Right atrium auricular region (tissue), 2 donors: ENCODE data around the gene TRPM3. TPM values are rescaled to one million over a fixed set of nuclear protein-coding genes. Genes with fewer than 3 reads are reported as not detected.

Experiments used
- DNase-seq: peaks from one replicate; pipeline ENCODE4 v3.0.0-alpha.2; 2019; ENCODE audit warnings: low spot score
- H3K27ac ChIP-seq, 2 donors: fragments of 200-600 bp; sonication (generic); 1 replicate in 1 of 2; 2 replicates in 1 of 2; pipeline ENCODE4 v1.5.1; 2016 to 2019
- H3K27me3 ChIP-seq, 2 donors: fragments of 200-600 bp; sonication (generic); one replicate each; pipeline versions ENCODE4 v1.5.1 to v1.6.0; 2017 to 2019
- H3K36me3 ChIP-seq: fragments of 200-600 bp; sonication (generic); one replicate; pipeline ENCODE4 v1.5.1; 2016
- H3K4me1 ChIP-seq, 2 donors: fragments of 200-600 bp; sonication (generic); one replicate each; pipeline versions ENCODE4 v1.5.1 to v1.6.0; 2017 to 2019
- H3K4me3 ChIP-seq, 2 donors: fragments of 200-600 bp; sonication (generic); 1 replicate in 1 of 2; 2 replicates in 1 of 2; pipeline ENCODE4 v1.5.1; 2017 to 2019; ENCODE audit warnings: mild to moderate bottlenecking in 1 of 2, moderate library complexity in 1 of 2
- H3K9me3 ChIP-seq, 2 donors: fragments of 200-600 bp; sonication (generic); one replicate each; pipeline ENCODE4 v1.5.1; 2019
- total RNA-seq, 2 donors: library from RNA; depleted of rRNA; stranded (reverse); fragments of >200 nt; gene quantifications; one replicate each; pipeline ENCODE4 v1.1.0, GENCODE V29; 2016
- TF ChIP-seq, protein P1 (sequence below), 2 donors: fragments of 200-600 bp; sonication (generic); IDR thresholded peaks; one replicate each; pipeline ENCODE4 v1.5.1; 2019; ENCODE audit warnings: antibody characterized with exemption in 2 of 2

Gene TRPM3
- total RNA-seq, 2 donors from 2014 or later, result 0.59 to 1.5 TPM

DNA sequence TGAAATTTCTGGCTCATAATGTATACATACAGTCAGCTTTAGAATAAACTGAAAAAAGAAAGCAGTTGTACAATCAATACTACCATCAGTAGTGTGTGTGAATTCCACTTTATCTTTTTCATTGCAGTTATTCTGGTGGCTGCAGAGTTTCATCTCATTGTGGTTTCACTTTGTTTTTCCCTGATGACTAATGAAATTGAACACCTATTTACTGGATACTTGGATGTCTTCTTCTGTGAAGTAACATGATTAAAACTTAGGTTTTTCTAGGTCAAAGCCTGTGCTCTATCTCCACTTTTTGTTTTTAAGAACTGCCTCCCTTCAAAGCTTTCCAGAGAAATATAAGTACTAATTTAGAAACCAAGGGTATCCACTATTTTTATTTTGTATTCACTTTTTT, 174.3 kb downstream of the TRPM3 start:
- H3K4me1 ChIP-seq, result no peaks in the 10 kb centered on the region
- H3K27ac ChIP-seq, result no peak overlapping the region
- TF ChIP-seq, protein P1, sequence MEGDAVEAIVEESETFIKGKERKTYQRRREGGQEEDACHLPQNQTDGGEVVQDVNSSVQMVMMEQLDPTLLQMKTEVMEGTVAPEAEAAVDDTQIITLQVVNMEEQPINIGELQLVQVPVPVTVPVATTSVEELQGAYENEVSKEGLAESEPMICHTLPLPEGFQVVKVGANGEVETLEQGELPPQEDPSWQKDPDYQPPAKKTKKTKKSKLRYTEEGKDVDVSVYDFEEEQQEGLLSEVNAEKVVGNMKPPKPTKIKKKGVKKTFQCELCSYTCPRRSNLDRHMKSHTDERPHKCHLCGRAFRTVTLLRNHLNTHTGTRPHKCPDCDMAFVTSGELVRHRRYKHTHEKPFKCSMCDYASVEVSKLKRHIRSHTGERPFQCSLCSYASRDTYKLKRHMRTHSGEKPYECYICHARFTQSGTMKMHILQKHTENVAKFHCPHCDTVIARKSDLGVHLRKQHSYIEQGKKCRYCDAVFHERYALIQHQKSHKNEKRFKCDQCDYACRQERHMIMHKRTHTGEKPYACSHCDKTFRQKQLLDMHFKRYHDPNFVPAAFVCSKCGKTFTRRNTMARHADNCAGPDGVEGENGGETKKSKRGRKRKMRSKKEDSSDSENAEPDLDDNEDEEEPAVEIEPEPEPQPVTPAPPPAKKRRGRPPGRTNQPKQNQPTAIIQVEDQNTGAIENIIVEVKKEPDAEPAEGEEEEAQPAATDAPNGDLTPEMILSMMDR (IDR thresholded peaks at IDR 0.05), result no peak
- no peaks in the 10 kb centered on the region for H3K9me3 ChIP-seq
- no peaks in the 10 kb centered on the region for H3K36me3 ChIP-seq
- no peak overlapping the region for H3K4me3 ChIP-seq
- H3K27me3 ChIP-seq, result no peaks in the 10 kb centered on the region
- DNase-seq, result no peak

DNA sequence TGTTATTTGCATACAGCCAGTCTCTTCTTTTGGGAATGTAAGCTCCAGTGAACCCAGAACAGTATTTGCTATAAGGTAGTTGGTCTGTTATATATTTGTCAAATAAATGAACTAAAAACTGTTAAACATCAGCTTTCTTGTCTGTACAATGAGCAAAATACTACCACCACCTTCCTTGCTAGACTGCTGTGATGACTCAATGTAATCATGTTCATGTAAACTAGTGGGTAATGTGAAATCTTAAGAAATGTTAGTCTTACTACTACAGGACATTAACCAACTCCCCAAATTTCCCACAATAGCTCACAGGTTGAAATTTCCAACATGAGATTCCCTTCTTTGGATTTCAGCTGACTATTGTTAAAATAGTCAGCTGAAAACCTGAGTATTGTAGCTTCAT, 176.1 kb downstream of the TRPM3 start:
- Histone ChIP-seq H3K4me1 (no peaks in the 10 kb centered on the region), H3K27ac (no peak overlapping the region), H3K9me3 (no peaks in the 10 kb centered on the region), H3K4me3 (no peak overlapping the region), H3K27me3 (no peaks in the 10 kb centered on the region), H3K36me3 (no peaks in the 10 kb centered on the region)
- TF ChIP-seq, protein P1 (IDR thresholded peaks at IDR 0.05), result no peak
- no peak for DNase-seq

DNA sequence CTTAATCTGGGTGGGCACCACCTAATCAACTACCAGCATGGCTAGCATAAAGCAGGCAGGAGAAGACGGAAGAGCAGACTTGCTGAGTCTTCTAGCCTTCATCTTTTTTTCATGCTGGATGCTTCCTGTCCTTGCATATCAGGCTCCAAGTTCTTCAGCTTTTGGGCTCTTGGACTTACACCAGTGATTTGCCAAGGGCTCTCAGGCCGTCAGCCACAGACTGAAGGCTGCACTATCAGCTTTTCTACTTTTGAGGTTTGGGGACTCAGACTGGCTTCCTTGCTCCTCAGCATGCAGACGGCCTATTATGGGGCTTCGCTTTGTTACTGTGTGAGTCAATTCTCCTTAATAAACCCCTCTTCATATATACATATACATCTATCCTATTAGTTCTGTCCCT, 180.2 kb downstream of the TRPM3 start:
- no peak for DNase-seq
- no peak overlapping the region for H3K27ac ChIP-seq
- H3K4me1 ChIP-seq, result no peaks in the 10 kb centered on the region
- no peak overlapping the region for H3K4me3 ChIP-seq
- H3K9me3 ChIP-seq, result no peaks in the 10 kb centered on the region
- H3K27me3 ChIP-seq, result no peaks in the 10 kb centered on the region
- no peaks in the 10 kb centered on the region for H3K36me3 ChIP-seq
- TF ChIP-seq, protein P1 (IDR thresholded peaks at IDR 0.05), result no peak

DNA sequence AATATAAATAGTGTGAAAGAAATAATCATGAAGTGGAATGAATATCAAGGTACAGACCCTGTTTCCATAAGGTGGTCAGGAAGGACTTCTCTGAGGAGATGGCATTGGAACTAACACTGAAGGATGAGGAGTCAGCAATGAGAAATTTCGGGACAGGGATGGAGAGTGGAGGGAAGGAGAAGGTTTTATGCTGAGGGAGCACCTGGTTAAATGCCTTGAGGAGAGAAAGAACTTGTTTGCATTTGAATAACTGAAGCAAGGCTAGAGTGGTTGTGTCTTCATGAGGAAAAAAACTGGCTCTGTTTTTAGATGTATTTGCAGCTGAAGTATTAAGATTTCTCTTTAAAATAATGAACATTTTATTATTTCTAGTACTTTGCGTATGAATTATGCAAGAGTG, 180.8 kb downstream of the TRPM3 start:
- TF ChIP-seq, protein P1 (IDR thresholded peaks at IDR 0.05), result no peak
- DNase-seq, result no peak
- no peaks in the 10 kb centered on the region for H3K36me3 ChIP-seq
- no peak overlapping the region for H3K27ac ChIP-seq
- H3K27me3 ChIP-seq, result no peaks in the 10 kb centered on the region
- no peak overlapping the region for H3K4me3 ChIP-seq
- no peaks in the 10 kb centered on the region for H3K9me3 ChIP-seq
- H3K4me1 ChIP-seq, result no peaks in the 10 kb centered on the region

DNA sequence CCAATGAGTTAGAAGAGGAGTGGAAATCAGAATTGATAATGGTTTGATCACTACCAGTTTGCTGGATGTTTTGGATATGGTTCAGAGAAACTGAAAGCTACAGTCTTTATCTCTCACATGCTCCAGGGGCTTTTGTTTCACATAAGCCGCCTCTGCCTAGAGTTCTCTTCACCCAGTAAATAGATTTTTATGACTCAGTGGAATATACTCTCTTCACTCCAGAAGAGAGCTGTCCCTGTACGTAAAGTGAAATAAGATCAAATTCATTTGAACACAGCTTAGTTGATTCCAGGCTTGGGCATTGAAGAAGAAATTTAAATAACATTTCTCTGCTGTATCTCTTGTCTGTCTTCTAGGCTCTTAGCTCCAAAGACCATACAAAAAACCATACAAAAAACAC, 184.9 kb downstream of the TRPM3 start:
- no peaks in the 10 kb centered on the region for H3K36me3 ChIP-seq

DNA sequence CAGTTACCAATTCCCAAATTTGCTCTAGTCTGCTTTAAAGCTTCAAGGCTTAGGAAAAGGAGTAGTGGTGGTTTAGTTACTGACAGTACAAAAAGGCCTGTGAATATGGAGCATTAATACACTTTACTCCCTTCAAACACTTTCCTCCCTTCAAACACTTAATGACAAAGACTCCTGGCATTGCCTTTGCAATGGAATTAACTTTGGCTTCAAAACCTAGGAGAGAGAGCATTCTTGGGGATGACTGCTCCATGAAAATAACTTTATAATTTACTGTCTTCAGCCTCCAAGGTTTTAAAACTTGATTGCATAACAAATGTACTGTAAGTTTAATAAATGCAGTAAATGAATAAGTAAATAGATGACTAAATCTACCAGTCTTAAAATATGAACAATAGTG, 185.6 kb downstream of the TRPM3 start:
- H3K4me1 ChIP-seq, result no peaks in the 10 kb centered on the region
- no peak overlapping the region for H3K4me3 ChIP-seq
- TF ChIP-seq, protein P1 (IDR thresholded peaks at IDR 0.05), result no peak
- H3K27ac ChIP-seq, result no peak overlapping the region
- no peaks in the 10 kb centered on the region for H3K9me3 ChIP-seq
- no peak for DNase-seq
- H3K36me3 ChIP-seq, result no peaks in the 10 kb centered on the region
- H3K27me3 ChIP-seq, result no peaks in the 10 kb centered on the region

More for the DNA sequence above, 184.9 kb downstream of the TRPM3 start:
- DNase-seq, result no peak
- Histone ChIP-seq H3K4me1 (no peaks in the 10 kb centered on the region), H3K4me3 (no peak overlapping the region), H3K27me3 (no peaks in the 10 kb centered on the region), H3K9me3 (no peaks in the 10 kb centered on the region), H3K27ac (no peak overlapping the region)
- TF ChIP-seq, protein P1 (IDR thresholded peaks at IDR 0.05), result no peak
